SK-N-SH (cell line): ENCODE data around the gene AP1M1. TPM values are rescaled to one million over a fixed set of nuclear protein-coding genes. Genes with fewer than 3 reads are reported as not detected.

Source experiments
- CTCF ChIA-PET: fragments of 300-600, 350-600 bp; formaldehyde crosslinking; extraction: SDS; loops from one replicate; lab custom pipeline; 2021; lab: Yijun Ruan, JAX
- POLR2A ChIA-PET: fragments of 350-600 bp; sonication (Branson Sonifier 250); formaldehyde crosslinking; extraction: SDS; loops from one replicate; lab custom pipeline; 2020; ENCODE audit warnings: antibody characterized with exemption, inconsistent platforms; lab: Yijun Ruan, JAX
- DNase-seq: peaks from one replicate; pipeline ENCODE4 v3.0.0; 2012
- H2AFZ ChIP-seq: fragments of 200-600 bp; sonication (generic); 2 replicates; pipeline ENCODE4 v1.8.1; 2016; ENCODE audit warnings: antibody characterized with exemption, mild to moderate bottlenecking, low read depth
- H3F3A ChIP-seq: fragments of 200-600 bp; sonication (generic); replicated peaks from 2 replicates; pipeline ENCODE3; 2016; ENCODE audit warnings: antibody characterized with exemption, mild to moderate bottlenecking; ENCODE audit not compliant: insufficient read depth
- H3K27ac ChIP-seq, 2 experiments: fragments of 200-500 bp in 1 of 2; fragments of 200-600 bp in 1 of 2; sonication (Bioruptor generic) in 1 of 2; sonication (generic), shearing (Covaris generic) in 1 of 2; 2 replicates each; pipeline versions ENCODE4 v1.5.1 to v1.6.1; 2014 to 2016; ENCODE audit warnings: low read depth in 2 of 2, inconsistent platforms in 1 of 2, low read length in 1 of 2, mild to moderate bottlenecking in 1 of 2, mixed read lengths in 1 of 2
- H3K27me3 ChIP-seq: fragments of 200-600 bp; sonication (generic), shearing (Covaris generic); 2 replicates; pipeline ENCODE4 v1.6.1; 2016; ENCODE audit warnings: mixed run types; ENCODE audit not compliant: insufficient read depth
- H3K36me3 ChIP-seq, 2 experiments: fragments of 200-500 bp in 1 of 2; fragments of 200-600 bp in 1 of 2; sonication (Bioruptor generic) in 1 of 2; sonication (generic) in 1 of 2; replicated peaks in 1 of 2; 2 replicates each; pipeline versions ENCODE3 to v1.5.1; 2014 to 2016; ENCODE audit warnings: low read length in 1 of 2, mild to moderate bottlenecking in 1 of 2; ENCODE audit not compliant: insufficient read depth in 2 of 2, control insufficient read depth in 1 of 2
- H3K4me1 ChIP-seq, 2 experiments: fragments of 200-500 bp in 1 of 2; fragments of 200-600 bp in 1 of 2; sonication (Bioruptor generic) in 1 of 2; sonication (generic), shearing (Covaris generic) in 1 of 2; 2 replicates each; pipeline versions ENCODE4 v1.5.1 to v1.6.1; 2014 to 2016; ENCODE audit warnings: low read depth in 1 of 2, low read length in 1 of 2, mixed run types in 1 of 2; ENCODE audit not compliant: insufficient read depth in 2 of 2, control insufficient read depth in 1 of 2
- H3K4me2 ChIP-seq: fragments of 200-600 bp; sonication (generic), shearing (Covaris generic); 2 replicates; pipeline ENCODE4 v1.6.1; 2017; ENCODE audit warnings: mixed run types
- H3K4me3 ChIP-seq, 2 experiments: fragments of 200-500 bp in 1 of 2; fragments of 200-600 bp in 1 of 2; sonication (Bioruptor generic) in 1 of 2; sonication (generic), shearing (Covaris generic) in 1 of 2; 2 replicates each; pipeline versions ENCODE4 v1.5.1 to v1.8.1; 2014 to 2016; ENCODE audit warnings: low read depth in 2 of 2, inconsistent platforms in 1 of 2, low read length in 1 of 2, mild to moderate bottlenecking in 1 of 2, mixed read lengths in 1 of 2, moderate library complexity in 1 of 2
- H3K79me2 ChIP-seq: fragments of 200-600 bp; sonication (generic); 2 replicates; pipeline ENCODE4 v1.8.1; 2017; ENCODE audit warnings: mild to moderate bottlenecking; ENCODE audit not compliant: insufficient read depth
- H3K9ac ChIP-seq: fragments of 200-600 bp; sonication (generic); 2 replicates; pipeline ENCODE4 v1.6.1; 2017; ENCODE audit warnings: mixed run types
- H3K9me2 ChIP-seq: fragments of 200-600 bp; sonication (generic); 2 replicates; pipeline ENCODE4 v1.6.1; 2017; ENCODE audit warnings: mixed run types
- H3K9me3 ChIP-seq: fragments of 200-600 bp; sonication (generic); 2 replicates; pipeline ENCODE4 v1.6.1; 2017; ENCODE audit warnings: mixed run types, mild to moderate bottlenecking, moderate library complexity
- H4K20me1 ChIP-seq: fragments of 200-600 bp; sonication (generic); 2 replicates; pipeline ENCODE4 v1.6.1; 2017; ENCODE audit warnings: mild to moderate bottlenecking, mixed run types; ENCODE audit not compliant: insufficient read depth
- CHD2 ChIP-seq: fragments of 150-350 bp; IDR thresholded peaks from 2 replicates; pipeline ENCODE4 v1.6.1; 2018; ENCODE audit warnings: low read length; ENCODE audit not compliant: partially characterized antibody
- EP300 ChIP-seq, 2 experiments: IDR thresholded peaks; 2 replicates each; pipeline versions ENCODE4 v1.4.0 to v1.6.1; 2012; ENCODE audit warnings: borderline replicate concordance in 1 of 2, low read depth in 1 of 2, low read length in 1 of 2
- EZH2phosphoT487 ChIP-seq: fragments of 200-600 bp; sonication (generic); IDR thresholded peaks from 2 replicates; pipeline ENCODE4 v1.6.1; 2017; ENCODE audit warnings: low read depth, mixed run types, mild to moderate bottlenecking, antibody characterized with exemption, moderate library complexity, borderline replicate concordance
- FOXJ3 ChIP-seq: sonication (generic); formaldehyde crosslinking; IDR thresholded peaks from 2 replicates; pipeline ENCODE4 v1.5.1; 2020; ENCODE audit warnings: mild to moderate bottlenecking, missing genetic modification reagents
- GABPA ChIP-seq: IDR thresholded peaks from 2 replicates; pipeline ENCODE4 v1.4.0; 2012; ENCODE audit warnings: low read depth, mild to moderate bottlenecking
- JUND ChIP-seq: IDR thresholded peaks from 2 replicates; pipeline ENCODE4 v1.4.0; 2012
- NFIC ChIP-seq: IDR thresholded peaks from 2 replicates; pipeline ENCODE4 v1.4.0; 2012; ENCODE audit warnings: borderline replicate concordance
- NRF1 ChIP-seq: IDR thresholded peaks from 2 replicates; pipeline ENCODE4 v1.6.1; 2012; ENCODE audit warnings: low read depth, mild to moderate bottlenecking, low read length
- SIN3A ChIP-seq: IDR thresholded peaks from 2 replicates; pipeline ENCODE4 v1.6.1; 2012; ENCODE audit warnings: low read depth, mild to moderate bottlenecking, low read length, moderate library complexity, borderline replicate concordance
- SMC3 ChIP-seq: IDR thresholded peaks from 2 replicates; pipeline ENCODE4 v1.6.1; 2012; ENCODE audit warnings: low read depth, low read length, improper control_type of control experiment
- TEAD4 ChIP-seq: IDR thresholded peaks from 2 replicates; pipeline ENCODE4 v1.4.0; 2012; ENCODE audit warnings: mild to moderate bottlenecking, borderline replicate concordance; ENCODE audit not compliant: insufficient read depth
- WGBS: methylation state at CpG from one replicate; pipeline ENCODE4 v1.1.6; 2017; ENCODE audit warnings: low lambda C conversion rate; 5-methylcytosine and 5-hydroxymethylcytosine counted together
- polyA plus RNA-seq, 3 experiments: library from polyadenylated mRNA; depleted of rRNA; stranded (reverse); fragments of >200 nt; gene quantifications; 2 replicates each; pipeline ENCODE4 v1.2.3, GENCODE V29; 2012
- TF ChIP-seq, protein P1 (sequence below): IDR thresholded peaks from 2 replicates; pipeline ENCODE4 v1.4.0; 2012; ENCODE audit warnings: low read depth, borderline replicate concordance
- TF ChIP-seq, protein P2 (sequence below): IDR thresholded peaks from 2 replicates; pipeline ENCODE4 v1.6.1; 2012; ENCODE audit warnings: mild to moderate bottlenecking, low read depth, low read length, moderate library complexity

Gene AP1M1
- polyA plus RNA-seq, 1 of the 3 experiments (the other 2 are of a cell fraction), result 133 TPM

DNA sequence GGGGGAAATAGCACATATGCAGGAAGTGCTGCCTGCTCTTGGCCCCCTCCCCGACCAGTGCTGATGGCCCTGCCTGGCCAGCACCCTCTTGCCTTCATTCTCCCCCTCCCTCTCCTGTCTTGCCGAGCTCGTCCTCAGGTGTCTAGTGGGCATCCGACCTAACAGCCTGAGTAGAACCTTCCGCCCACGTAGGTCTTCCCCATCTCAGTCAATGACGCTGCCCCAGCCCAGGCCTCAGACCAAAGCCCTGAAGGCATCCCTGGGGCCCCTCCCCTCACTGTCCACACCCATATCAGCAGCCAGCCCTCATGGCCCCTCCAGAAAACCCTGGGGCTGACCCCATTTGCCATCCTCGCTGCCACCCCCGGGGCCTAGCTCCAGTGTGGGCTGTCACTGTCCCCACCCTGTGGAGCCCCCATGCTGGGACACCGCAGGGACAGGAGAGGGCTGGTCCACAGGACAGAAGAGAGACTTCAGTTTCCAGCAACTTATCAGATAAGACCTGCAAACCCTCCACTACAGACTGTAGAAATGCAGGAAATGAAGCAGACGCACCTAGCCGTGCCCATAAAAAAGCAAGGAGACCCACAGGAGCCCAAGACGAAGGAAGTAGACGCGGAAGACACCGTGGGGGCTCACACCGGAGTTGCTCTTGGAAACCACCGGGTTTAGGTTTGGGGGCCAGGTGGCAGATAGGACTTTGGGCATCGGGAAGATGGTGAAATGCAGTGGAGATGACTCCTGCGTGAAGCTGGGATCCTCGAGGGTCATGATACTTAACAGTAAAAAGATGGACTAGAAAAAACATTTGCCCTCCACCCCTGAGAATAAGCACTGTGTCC lies 38.3 kb downstream of the AP1M1 start:
- Histone ChIP-seq H3K27ac (no peak overlapping the region), H2AFZ (no peak overlapping the region)
- TF ChIP-seq NRF1 (no peak), EP300 (IDR thresholded peaks at IDR 0.05; ENCODE audit: borderline replicate concordance in 1 of 2, low read depth in 1 of 2, low read length in 1 of 2) (no peak), GABPA (no peak), NFIC (no peak), JUND (no peak), EZH2phosphoT487 (no peak), TEAD4 (no peak), SMC3 (no peak), FOXJ3 (CRISPR knock-in tag) (no peak), SIN3A (no peak), CHD2 (no peak)
- TF ChIP-seq, protein P1, sequence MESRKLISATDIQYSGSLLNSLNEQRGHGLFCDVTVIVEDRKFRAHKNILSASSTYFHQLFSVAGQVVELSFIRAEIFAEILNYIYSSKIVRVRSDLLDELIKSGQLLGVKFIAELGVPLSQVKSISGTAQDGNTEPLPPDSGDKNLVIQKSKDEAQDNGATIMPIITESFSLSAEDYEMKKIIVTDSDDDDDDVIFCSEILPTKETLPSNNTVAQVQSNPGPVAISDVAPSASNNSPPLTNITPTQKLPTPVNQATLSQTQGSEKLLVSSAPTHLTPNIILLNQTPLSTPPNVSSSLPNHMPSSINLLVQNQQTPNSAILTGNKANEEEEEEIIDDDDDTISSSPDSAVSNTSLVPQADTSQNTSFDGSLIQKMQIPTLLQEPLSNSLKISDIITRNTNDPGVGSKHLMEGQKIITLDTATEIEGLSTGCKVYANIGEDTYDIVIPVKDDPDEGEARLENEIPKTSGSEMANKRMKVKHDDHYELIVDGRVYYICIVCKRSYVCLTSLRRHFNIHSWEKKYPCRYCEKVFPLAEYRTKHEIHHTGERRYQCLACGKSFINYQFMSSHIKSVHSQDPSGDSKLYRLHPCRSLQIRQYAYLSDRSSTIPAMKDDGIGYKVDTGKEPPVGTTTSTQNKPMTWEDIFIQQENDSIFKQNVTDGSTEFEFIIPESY, result no peak
- TF ChIP-seq, protein P2, sequence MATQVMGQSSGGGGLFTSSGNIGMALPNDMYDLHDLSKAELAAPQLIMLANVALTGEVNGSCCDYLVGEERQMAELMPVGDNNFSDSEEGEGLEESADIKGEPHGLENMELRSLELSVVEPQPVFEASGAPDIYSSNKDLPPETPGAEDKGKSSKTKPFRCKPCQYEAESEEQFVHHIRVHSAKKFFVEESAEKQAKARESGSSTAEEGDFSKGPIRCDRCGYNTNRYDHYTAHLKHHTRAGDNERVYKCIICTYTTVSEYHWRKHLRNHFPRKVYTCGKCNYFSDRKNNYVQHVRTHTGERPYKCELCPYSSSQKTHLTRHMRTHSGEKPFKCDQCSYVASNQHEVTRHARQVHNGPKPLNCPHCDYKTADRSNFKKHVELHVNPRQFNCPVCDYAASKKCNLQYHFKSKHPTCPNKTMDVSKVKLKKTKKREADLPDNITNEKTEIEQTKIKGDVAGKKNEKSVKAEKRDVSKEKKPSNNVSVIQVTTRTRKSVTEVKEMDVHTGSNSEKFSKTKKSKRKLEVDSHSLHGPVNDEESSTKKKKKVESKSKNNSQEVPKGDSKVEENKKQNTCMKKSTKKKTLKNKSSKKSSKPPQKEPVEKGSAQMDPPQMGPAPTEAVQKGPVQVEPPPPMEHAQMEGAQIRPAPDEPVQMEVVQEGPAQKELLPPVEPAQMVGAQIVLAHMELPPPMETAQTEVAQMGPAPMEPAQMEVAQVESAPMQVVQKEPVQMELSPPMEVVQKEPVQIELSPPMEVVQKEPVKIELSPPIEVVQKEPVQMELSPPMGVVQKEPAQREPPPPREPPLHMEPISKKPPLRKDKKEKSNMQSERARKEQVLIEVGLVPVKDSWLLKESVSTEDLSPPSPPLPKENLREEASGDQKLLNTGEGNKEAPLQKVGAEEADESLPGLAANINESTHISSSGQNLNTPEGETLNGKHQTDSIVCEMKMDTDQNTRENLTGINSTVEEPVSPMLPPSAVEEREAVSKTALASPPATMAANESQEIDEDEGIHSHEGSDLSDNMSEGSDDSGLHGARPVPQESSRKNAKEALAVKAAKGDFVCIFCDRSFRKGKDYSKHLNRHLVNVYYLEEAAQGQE, result no peak
- TF ChIP-seq, all 33 proteins: peak for 0
- 92% methylated on average over 18 of the region's 21 CpGs for WGBS
- CTCF ChIA-PET, result interaction anchor here (0.8 kb wide), 1 partner anchor 10 kb away, joined by 3 read pairs; no protein-coding TSS in a partner anchor
- Histone ChIP-seq H3K9me2 (no peaks in the 10 kb centered on the region), H3K9me3 (no peaks in the 10 kb centered on the region), H3K4me2 (no peak overlapping the region), H4K20me1 (no peaks in the 10 kb centered on the region), H3K36me3 (peaks cover 7 to 43% of the 10 kb centered on the region in 2 experiments), H3F3A (no peaks in the 10 kb centered on the region), H3K9ac (no peak overlapping the region), H3K79me2 (no peaks in the 10 kb centered on the region), H3K4me1 (no peaks in the 10 kb centered on the region), H3K4me3 (no peak overlapping the region), H3K27me3 (peaks cover 1% of the 10 kb centered on the region; the same call in 1 of the 2 replicates)
- DNase-seq, result peak; percentile 22
- POLR2A ChIA-PET, result no interaction called here
